HEK293 (cell line): ENCODE data around the gene CNIH3.

Experiments
- ZNF121 ChIP-seq: fragments of 450-650 bp; formaldehyde crosslinking; IDR thresholded peaks from 2 replicates; pipeline ENCODE4 v1.5.1; 2016; ENCODE audit warnings: missing biosample characterization, missing genetic modification characterization
- ZNF350 ChIP-seq: fragments of 450-650 bp; formaldehyde crosslinking; IDR thresholded peaks from 2 replicates; pipeline ENCODE4 v1.5.0; 2017; ENCODE audit warnings: missing biosample characterization, mild to moderate bottlenecking, missing genetic modification characterization
- ZNF658 ChIP-seq: fragments of 450-650 bp; formaldehyde crosslinking; IDR thresholded peaks from 2 replicates; pipeline ENCODE4; 2016; ENCODE audit warnings: missing biosample characterization, missing genetic modification characterization
- ZNF791 ChIP-seq: fragments of 450-650 bp; formaldehyde crosslinking; IDR thresholded peaks from 2 replicates; pipeline ENCODE4 v1.5.1; 2016; ENCODE audit warnings: missing biosample characterization, missing genetic modification characterization
- TF ChIP-seq, protein P1 (sequence below): fragments of 450-650 bp; formaldehyde crosslinking; IDR thresholded peaks from 2 replicates; pipeline ENCODE4 v1.5.1; 2016; ENCODE audit warnings: missing biosample characterization, missing genetic modification characterization
- TF ChIP-seq, protein P2 (sequence below): fragments of 450-650 bp; formaldehyde crosslinking; IDR thresholded peaks from 2 replicates; pipeline ENCODE4 v1.5.1; 2017; ENCODE audit warnings: missing biosample characterization, mild to moderate bottlenecking, missing genetic modification characterization, moderate library complexity
- TF ChIP-seq, protein P3 (sequence below): fragments of 450-650 bp; formaldehyde crosslinking; IDR thresholded peaks from 2 replicates; pipeline ENCODE4 v1.5.1; 2016; ENCODE audit warnings: missing biosample characterization, missing genetic modification characterization

DNA sequence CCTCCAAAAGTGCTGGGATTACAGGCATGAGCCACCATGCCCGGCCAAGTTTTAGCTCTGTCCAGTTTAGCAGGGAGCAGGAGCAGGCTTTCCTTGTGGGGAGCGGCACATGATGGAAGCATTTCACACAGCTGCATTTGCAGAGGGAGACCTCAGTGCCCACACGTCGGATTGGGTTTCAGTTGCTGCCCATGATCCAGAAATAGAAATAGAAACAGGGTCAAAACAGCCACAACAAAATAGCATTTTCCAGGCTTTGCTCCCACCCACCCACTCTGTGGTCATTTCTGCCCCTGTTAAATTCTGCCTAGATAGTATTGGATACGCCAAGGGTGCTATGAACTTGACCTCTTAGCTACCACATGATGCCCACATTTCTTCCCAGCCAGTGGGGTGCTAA, 128.4 kb downstream of the CNIH3 start:
- TF ChIP-seq, protein P1, sequence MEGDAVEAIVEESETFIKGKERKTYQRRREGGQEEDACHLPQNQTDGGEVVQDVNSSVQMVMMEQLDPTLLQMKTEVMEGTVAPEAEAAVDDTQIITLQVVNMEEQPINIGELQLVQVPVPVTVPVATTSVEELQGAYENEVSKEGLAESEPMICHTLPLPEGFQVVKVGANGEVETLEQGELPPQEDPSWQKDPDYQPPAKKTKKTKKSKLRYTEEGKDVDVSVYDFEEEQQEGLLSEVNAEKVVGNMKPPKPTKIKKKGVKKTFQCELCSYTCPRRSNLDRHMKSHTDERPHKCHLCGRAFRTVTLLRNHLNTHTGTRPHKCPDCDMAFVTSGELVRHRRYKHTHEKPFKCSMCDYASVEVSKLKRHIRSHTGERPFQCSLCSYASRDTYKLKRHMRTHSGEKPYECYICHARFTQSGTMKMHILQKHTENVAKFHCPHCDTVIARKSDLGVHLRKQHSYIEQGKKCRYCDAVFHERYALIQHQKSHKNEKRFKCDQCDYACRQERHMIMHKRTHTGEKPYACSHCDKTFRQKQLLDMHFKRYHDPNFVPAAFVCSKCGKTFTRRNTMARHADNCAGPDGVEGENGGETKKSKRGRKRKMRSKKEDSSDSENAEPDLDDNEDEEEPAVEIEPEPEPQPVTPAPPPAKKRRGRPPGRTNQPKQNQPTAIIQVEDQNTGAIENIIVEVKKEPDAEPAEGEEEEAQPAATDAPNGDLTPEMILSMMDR = no peak
- TF ChIP-seq ZNF658 = no peak
- no peak for TF ChIP-seq ZNF791 (tag by site-specific recombination)
- TF ChIP-seq, protein P2, sequence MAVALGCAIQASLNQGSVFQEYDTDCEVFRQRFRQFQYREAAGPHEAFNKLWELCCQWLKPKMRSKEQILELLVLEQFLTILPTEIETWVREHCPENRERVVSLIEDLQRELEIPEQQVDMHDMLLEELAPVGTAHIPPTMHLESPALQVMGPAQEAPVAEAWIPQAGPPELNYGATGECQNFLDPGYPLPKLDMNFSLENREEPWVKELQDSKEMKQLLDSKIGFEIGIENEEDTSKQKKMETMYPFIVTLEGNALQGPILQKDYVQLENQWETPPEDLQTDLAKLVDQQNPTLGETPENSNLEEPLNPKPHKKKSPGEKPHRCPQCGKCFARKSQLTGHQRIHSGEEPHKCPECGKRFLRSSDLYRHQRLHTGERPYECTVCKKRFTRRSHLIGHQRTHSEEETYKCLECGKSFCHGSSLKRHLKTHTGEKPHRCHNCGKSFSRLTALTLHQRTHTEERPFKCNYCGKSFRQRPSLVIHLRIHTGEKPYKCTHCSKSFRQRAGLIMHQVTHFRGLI (tag by site-specific recombination) = no peak
- no peak for TF ChIP-seq ZNF350
- TF ChIP-seq ZNF121 (tag by site-specific recombination) = no peak
- TF ChIP-seq, protein P3, sequence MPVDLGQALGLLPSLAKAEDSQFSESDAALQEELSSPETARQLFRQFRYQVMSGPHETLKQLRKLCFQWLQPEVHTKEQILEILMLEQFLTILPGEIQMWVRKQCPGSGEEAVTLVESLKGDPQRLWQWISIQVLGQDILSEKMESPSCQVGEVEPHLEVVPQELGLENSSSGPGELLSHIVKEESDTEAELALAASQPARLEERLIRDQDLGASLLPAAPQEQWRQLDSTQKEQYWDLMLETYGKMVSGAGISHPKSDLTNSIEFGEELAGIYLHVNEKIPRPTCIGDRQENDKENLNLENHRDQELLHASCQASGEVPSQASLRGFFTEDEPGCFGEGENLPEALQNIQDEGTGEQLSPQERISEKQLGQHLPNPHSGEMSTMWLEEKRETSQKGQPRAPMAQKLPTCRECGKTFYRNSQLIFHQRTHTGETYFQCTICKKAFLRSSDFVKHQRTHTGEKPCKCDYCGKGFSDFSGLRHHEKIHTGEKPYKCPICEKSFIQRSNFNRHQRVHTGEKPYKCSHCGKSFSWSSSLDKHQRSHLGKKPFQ (tag by site-specific recombination) = no peak
